Naive thymus-derived CD4-positive, alpha-beta T cell (primary cell): Measurements from ENCODE around the gene KAT7. TPM values are rescaled to one million over a fixed set of nuclear protein-coding genes. Genes with fewer than 3 reads are reported as not detected.

Experiments
- ATAC-seq: fragments of 150-1000 bp; cut with Tn5 transposase; 2 replicates; pipeline ENCODE4 v1.10.0; 2021; ENCODE audit warnings: mild to moderate bottlenecking, moderate library complexity
- CTCF ChIA-PET: fragments of 350-600 bp; sonication (Branson Sonifier 250); formaldehyde crosslinking; loops from one replicate; lab custom pipeline; 2021; ENCODE audit warnings: antibody characterized with exemption; lab: Charles Lee
- POLR2A ChIA-PET: fragments of 350-600 bp; sonication (Branson Sonifier 250); formaldehyde crosslinking; loops from one replicate; lab custom pipeline; 2021; ENCODE audit warnings: antibody characterized with exemption, inconsistent platforms; lab: Charles Lee
- DNase-seq, 9 donors: peaks; one replicate each; pipeline versions ENCODE4 v3.0.0 to v3.0.0-alpha.2; 2020 to 2022; ENCODE audit warnings: mixed read lengths in 1 of 9
- H3K27ac ChIP-seq: one replicate; pipeline ENCODE4 v1.7.0; 2013; ENCODE audit warnings: mild to moderate bottlenecking, low read depth, low read length, moderate library complexity
- H3K27me3 ChIP-seq, 2 donors: one replicate each; pipeline ENCODE4 v1.7.0; 2013; ENCODE audit warnings: low read length in 2 of 2, mild to moderate bottlenecking in 2 of 2, moderate library complexity in 2 of 2; ENCODE audit not compliant: control insufficient read depth in 2 of 2, insufficient read depth in 2 of 2
- H3K36me3 ChIP-seq, 3 experiments: 1 replicate in 2 of 3; 2 replicates in 1 of 3; pipeline ENCODE4 v1.7.0; 2013; ENCODE audit warnings: low read length in 3 of 3, mild to moderate bottlenecking in 3 of 3, moderate library complexity in 1 of 3; ENCODE audit not compliant: insufficient read depth in 3 of 3, control insufficient read depth in 2 of 3
- H3K4me1 ChIP-seq, 2 donors: one replicate each; pipeline ENCODE4 v1.7.0; 2013; ENCODE audit warnings: low read length in 2 of 2, mild to moderate bottlenecking in 2 of 2, moderate library complexity in 1 of 2; ENCODE audit not compliant: control insufficient read depth in 2 of 2, insufficient read depth in 2 of 2
- H3K4me3 ChIP-seq: 2 replicates; pipeline ENCODE4 v1.7.0; 2013; ENCODE audit warnings: mild to moderate bottlenecking, low read length
- H3K9me3 ChIP-seq, 3 experiments: 1 replicate in 2 of 3; 2 replicates in 1 of 3; pipeline ENCODE4 v1.7.0; 2013; ENCODE audit warnings: low read length in 3 of 3; ENCODE audit not compliant: control insufficient read depth in 2 of 3
- H3K27ac Mint-ChIP-seq, 9 donors: one replicate each; pipeline ENCODE4 v1.8.0; 2020 to 2022; ENCODE audit warnings: mixed read lengths in 9 of 9, mild to moderate bottlenecking in 8 of 9, moderate library complexity in 5 of 9, inconsistent platforms in 2 of 9
- H3K27me3 Mint-ChIP-seq, 5 donors: one replicate each; pipeline ENCODE4 v1.8.0; 2021 to 2022; ENCODE audit warnings: mixed read lengths in 5 of 5, mild to moderate bottlenecking in 1 of 5
- H3K36me3 Mint-ChIP-seq, 5 donors: one replicate each; pipeline ENCODE4 v1.8.0; 2020 to 2022; ENCODE audit warnings: mixed read lengths in 5 of 5, mild to moderate bottlenecking in 3 of 5, inconsistent platforms in 1 of 5
- H3K4me1 Mint-ChIP-seq, 7 donors: one replicate each; pipeline ENCODE4 v1.8.0; 2020 to 2022; ENCODE audit warnings: mixed read lengths in 7 of 7, mild to moderate bottlenecking in 3 of 7, inconsistent platforms in 1 of 7
- H3K4me3 Mint-ChIP-seq, 10 donors: one replicate each; pipeline ENCODE4 v1.8.0; 2020 to 2022; ENCODE audit warnings: mild to moderate bottlenecking in 10 of 10, mixed read lengths in 10 of 10, moderate library complexity in 6 of 10, inconsistent platforms in 2 of 10
- H3K9me3 Mint-ChIP-seq, 11 donors: one replicate each; pipeline ENCODE4 v1.8.0; 2020 to 2022; ENCODE audit warnings: mixed read lengths in 11 of 11, mild to moderate bottlenecking in 4 of 11, inconsistent platforms in 1 of 11, moderate library complexity in 1 of 11
- intact Hi-C, 2 donors: fragments of 100-400 bp; cut with micrococcal nuclease; formaldehyde crosslinking; loops; one replicate each; pipeline ENCODE4 v1.15.1; 2023
- polyA plus RNA-seq, 2 donors: library from polyadenylated mRNA; unstranded; fragments of 300-500 nt; fragmentation: Illumina TruSeq; gene quantifications; one replicate each; pipeline ENCODE4 v1.2.3, GENCODE V29; 2021
- total RNA-seq, 6 experiments: library from RNA in 5 of 6; stranded (reverse) in 5 of 6; gene quantifications; 1 replicate in 5 of 6; 2 replicates in 1 of 6; pipeline ENCODE4 v1.2.3 and lab custom pipeline; 2021 to 2026

Gene KAT7
- total and polyA plus RNA-seq, 7 experiments from 2014 or later: 39.2 to 195 (median 125) TPM

GRCh38 chr17:49882434-49882833 is 94.0 kb downstream of the KAT7 start:
- H3K27ac ChIP-seq: no peak overlapping the region
- POLR2A ChIA-PET: no interaction called here
- Mint-ChIP-seq H3K4me3 (no peak overlapping the region), H3K36me3 (no peaks in the 10 kb centered on the region), H3K27ac (peak overlapping the region in 1 of 9 donors; percentile 51), H3K9me3 (peaks cover 0 to 3% (median 0%) of the 10 kb centered on the region in 11 donors), H3K27me3 (peaks cover 24 to 64% (median 45%) of the 10 kb centered on the region in 5 donors), H3K4me1 (peaks cover 0 to 7% (median 5%) of the 10 kb centered on the region in 7 donors)
- H3K36me3 ChIP-seq: no peaks in the 10 kb centered on the region
- H3K9me3 ChIP-seq: no peaks in the 10 kb centered on the region
- H3K4me3 ChIP-seq: no peak overlapping the region
- peaks cover 3 to 7% of the 10 kb centered on the region in 2 donors for H3K4me1 ChIP-seq
- CTCF ChIA-PET: interaction anchor here (2.4 kb wide), 1 partner anchor 115 kb away, joined by 24 read pairs; no protein-coding TSS in a partner anchor
- peaks cover 4 to 9% of the 10 kb centered on the region in 2 donors for H3K27me3 ChIP-seq
- intact Hi-C loops: loop anchor here in 1 of 2 donors (5.0 kb wide), 1 partner anchor 70 kb away; no protein-coding TSS in a partner anchor
- ATAC-seq: no peak
- no peak for DNase-seq

Other genes starting within 250 kb of the KAT7 start
- not detected for gene NXPH3, start 212.8 kb upstream of the KAT7 start, total RNA-seq
- not detected for gene NXPH3, start 212.8 kb upstream of the KAT7 start, polyA plus RNA-seq
- 10 to 100 TPM; 59.6 to 94.8 (median 80.9) TPM for gene SPOP, start 110.6 kb upstream of the KAT7 start, total RNA-seq
- 100 to 1,000 TPM; 121 to 151 TPM for gene SPOP, start 110.6 kb upstream of the KAT7 start, polyA plus RNA-seq
- gene SLC35B1, start 80.7 kb upstream of the KAT7 start, total RNA-seq: 10 to 100 TPM; 42.1 to 83.0 (median 49.0) TPM
- gene SLC35B1, start 80.7 kb upstream of the KAT7 start, polyA plus RNA-seq: 10 to 100 TPM; 23.4 to 28.5 TPM
- 10 to 100 TPM; 31.8 to 99.1 (median 58.5) TPM for gene FAM117A, start 24.6 kb upstream of the KAT7 start, total RNA-seq
- 10 to 100 TPM; 47.2 to 59.0 TPM for gene FAM117A, start 24.6 kb upstream of the KAT7 start, polyA plus RNA-seq
- not detected for gene TAC4, start 59.4 kb downstream of the KAT7 start, total RNA-seq
- gene TAC4, start 59.4 kb downstream of the KAT7 start, polyA plus RNA-seq: not detected
- gene DLX4, start 180.5 kb downstream of the KAT7 start, total RNA-seq: 1 to 10 TPM in 2 of 5 experiments, under 1 TPM in 3; 0.34 to 1.6 (median 0.74) TPM
- not detected for gene DLX4, start 180.5 kb downstream of the KAT7 start, polyA plus RNA-seq
- gene DLX3, start 206.5 kb downstream of the KAT7 start, total RNA-seq: not detected
- gene DLX3, start 206.5 kb downstream of the KAT7 start, polyA plus RNA-seq: not detected